Smooth muscle cell (in vitro differentiated cells): ENCODE measurements around the gene PHKG1. TPM values are rescaled to one million over a fixed set of nuclear protein-coding genes. Genes with fewer than 3 reads are reported as not detected.
"Not testable (repeated sequence)": the region's sequence is repeated elsewhere in the genome, so short reads cannot be mapped to it uniquely, and the experiment has no call there.

Experiments used
- DNase-seq: peaks from one replicate; lab custom pipeline; 2025; ENCODE audit not compliant: unreplicated experiment; lab: John Stamatoyannopoulos, UW
- H2AFZ ChIP-seq: fragments of 200-600 bp; sonication (generic); 2 replicates; pipeline ENCODE4 v1.6.0; 2016; ENCODE audit warnings: antibody characterized with exemption, low read depth, mild to moderate bottlenecking
- H3F3A ChIP-seq: fragments of 200-600 bp; sonication (generic); 2 replicates; pipeline ENCODE4 v1.6.0; 2017; ENCODE audit warnings: antibody characterized with exemption, low read depth
- H3K27ac ChIP-seq: fragments of 200-600 bp; sonication (generic); 2 replicates; pipeline ENCODE4 v1.5.1; 2016; ENCODE audit warnings: low read depth, mild to moderate bottlenecking
- H3K27me3 ChIP-seq: fragments of 200-600 bp; sonication (generic); 2 replicates; pipeline ENCODE4 v1.6.1; 2016; ENCODE audit warnings: low read depth, mild to moderate bottlenecking
- H3K36me3 ChIP-seq: fragments of 200-600 bp; sonication (generic); 2 replicates; pipeline ENCODE4 v1.5.1; 2016; ENCODE audit warnings: low read depth
- H3K4me1 ChIP-seq: fragments of 200-600 bp; sonication (generic); 2 replicates; pipeline ENCODE4 v1.5.1; 2016; ENCODE audit warnings: low read depth
- H3K4me2 ChIP-seq: fragments of 200-600 bp; sonication (generic); 2 replicates; pipeline ENCODE4 v1.6.0; 2016; ENCODE audit warnings: mild to moderate bottlenecking
- H3K4me3 ChIP-seq: fragments of 200-600 bp; sonication (generic); 2 replicates; pipeline ENCODE4 v1.5.1; 2016; ENCODE audit warnings: mild to moderate bottlenecking
- H3K79me2 ChIP-seq: fragments of 200-600 bp; sonication (generic); 2 replicates; pipeline ENCODE4 v1.6.0; 2016; ENCODE audit warnings: low read depth, mild to moderate bottlenecking
- H3K9ac ChIP-seq: fragments of 200-600 bp; sonication (generic); 2 replicates; pipeline ENCODE4 v1.6.0; 2016; ENCODE audit warnings: low read depth
- H3K9me3 ChIP-seq: fragments of 200-600 bp; sonication (generic); replicated peaks from 2 replicates; pipeline ENCODE4 v1.5.1; 2016; ENCODE audit warnings: low read depth
- H4K20me1 ChIP-seq: fragments of 200-600 bp; sonication (generic); 2 replicates; pipeline ENCODE4 v1.6.0; 2016; ENCODE audit warnings: low read depth
- WGBS: methylation state at CpG from one replicate; pipeline ENCODE4 v1.1.7; 2016; ENCODE audit warnings: low lambda C conversion rate; 5-methylcytosine and 5-hydroxymethylcytosine counted together
- polyA plus RNA-seq: library from polyadenylated mRNA; unstranded; fragments of >200 nt; fragmentation: Nextera tagmentation; extraction: Ambion mirVana; gene quantifications from 2 replicates; pipeline ENCODE4 v1.2.1, GENCODE V29; 2016
- total RNA-seq: library from RNA; depleted of rRNA; stranded (reverse); fragments of >200 nt; gene quantifications from 2 replicates; pipeline ENCODE4 v1.2.3, GENCODE V29; 2014
- TF ChIP-seq, protein P1 (sequence below): fragments of 200-600 bp; sonication (generic); IDR thresholded peaks from 2 replicates; pipeline ENCODE4 v1.5.1; 2017; ENCODE audit warnings: borderline replicate concordance, mild to moderate bottlenecking, antibody characterized with exemption; ENCODE audit not compliant: insufficient read depth, poor library complexity, severe bottlenecking

Gene PHKG1
- total and polyA plus RNA-seq, 2 experiments from 2014 or later, result 0.26 TPM; not detected in 1

GRCh38 chr7:56048245-56048644, 44.5 kb downstream of the PHKG1 start:
- H3F3A ChIP-seq, result peaks cover 16% of the 10 kb centered on the region
- no peak overlapping the region for H3K4me3 ChIP-seq
- no peaks in the 10 kb centered on the region for H3K27me3 ChIP-seq
- H3K79me2 ChIP-seq, result peaks cover 27% of the 10 kb centered on the region
- H3K36me3 ChIP-seq, result no peaks in the 10 kb centered on the region
- peak overlapping the region; percentile 79 for H3K27ac ChIP-seq
- H3K9ac ChIP-seq, result no peak overlapping the region
- TF ChIP-seq, protein P1, sequence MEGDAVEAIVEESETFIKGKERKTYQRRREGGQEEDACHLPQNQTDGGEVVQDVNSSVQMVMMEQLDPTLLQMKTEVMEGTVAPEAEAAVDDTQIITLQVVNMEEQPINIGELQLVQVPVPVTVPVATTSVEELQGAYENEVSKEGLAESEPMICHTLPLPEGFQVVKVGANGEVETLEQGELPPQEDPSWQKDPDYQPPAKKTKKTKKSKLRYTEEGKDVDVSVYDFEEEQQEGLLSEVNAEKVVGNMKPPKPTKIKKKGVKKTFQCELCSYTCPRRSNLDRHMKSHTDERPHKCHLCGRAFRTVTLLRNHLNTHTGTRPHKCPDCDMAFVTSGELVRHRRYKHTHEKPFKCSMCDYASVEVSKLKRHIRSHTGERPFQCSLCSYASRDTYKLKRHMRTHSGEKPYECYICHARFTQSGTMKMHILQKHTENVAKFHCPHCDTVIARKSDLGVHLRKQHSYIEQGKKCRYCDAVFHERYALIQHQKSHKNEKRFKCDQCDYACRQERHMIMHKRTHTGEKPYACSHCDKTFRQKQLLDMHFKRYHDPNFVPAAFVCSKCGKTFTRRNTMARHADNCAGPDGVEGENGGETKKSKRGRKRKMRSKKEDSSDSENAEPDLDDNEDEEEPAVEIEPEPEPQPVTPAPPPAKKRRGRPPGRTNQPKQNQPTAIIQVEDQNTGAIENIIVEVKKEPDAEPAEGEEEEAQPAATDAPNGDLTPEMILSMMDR, result no peak
- no peak for DNase-seq
- no peaks in the 10 kb centered on the region for H4K20me1 ChIP-seq
- peak overlapping the region; percentile 11 for H3K4me2 ChIP-seq
- H2AFZ ChIP-seq, result no peak overlapping the region
- H3K4me1 ChIP-seq, result peaks cover 13% of the 10 kb centered on the region
- 81% methylated on average over 1 of the region's 1 CpG for WGBS
- H3K9me3 ChIP-seq, result no peaks in the 10 kb centered on the region

- not testable (repeated sequence) for H3K4me1 ChIP-seq, H4K20me1 ChIP-seq, H3K4me3 ChIP-seq, H3K9me3 ChIP-seq, H3K27me3 ChIP-seq, H3K9ac ChIP-seq, H2AFZ ChIP-seq, H3K36me3 ChIP-seq, DNase-seq
- H3F3A ChIP-seq, result peaks cover 16% of the 10 kb centered on the region
- peaks cover 20% of the 10 kb centered on the region for H3K79me2 ChIP-seq
- peak overlapping the region; percentile 43 for H3K4me2 ChIP-seq
- peak overlapping the region; percentile 79 for H3K27ac ChIP-seq
- WGBS, result 69% methylated on average over 11 of the region's 11 CpGs
Observed at GRCh38 chr7:56047446-56048116, 45.2 kb downstream of the PHKG1 start.

- Histone ChIP-seq H3K27ac (peak overlapping the region; percentile 79), H3K36me3 (no peaks in the 10 kb centered on the region), H3F3A (peaks cover 16% of the 10 kb centered on the region), H3K79me2 (peaks cover 13% of the 10 kb centered on the region), H4K20me1 (no peaks in the 10 kb centered on the region), H3K4me2 (peak overlapping the region; percentile 43), H3K9me3 (no peaks in the 10 kb centered on the region), H3K4me1 (peaks cover 3% of the 10 kb centered on the region), H2AFZ (no peak overlapping the region), H3K9ac (no peak overlapping the region), H3K4me3 (no peak overlapping the region), H3K27me3 (no peaks in the 10 kb centered on the region)
- DNase-seq, result no peak
- TF ChIP-seq, protein P1, result no peak
- 59% methylated on average over 5 of the region's 5 CpGs for WGBS
Observed at GRCh38 chr7:56046721-56047445, 45.9 kb downstream of the PHKG1 start.

- WGBS, result 98% methylated on average over 2 of the region's 2 CpGs
- not testable (repeated sequence) for H4K20me1 ChIP-seq, H3K27me3 ChIP-seq, H3K4me2 ChIP-seq, H3K4me3 ChIP-seq, H3K9ac ChIP-seq, H3K9me3 ChIP-seq, H3K27ac ChIP-seq, H2AFZ ChIP-seq, H3K4me1 ChIP-seq, H3K36me3 ChIP-seq, DNase-seq
- Histone ChIP-seq H3F3A (peaks cover 16% of the 10 kb centered on the region), H3K79me2 (peaks cover 10% of the 10 kb centered on the region)
Observed at GRCh38 chr7:56045758-56046157, 47.0 kb downstream of the PHKG1 start.
